Mesendoderm (in vitro differentiated cells): Measurements from ENCODE around the gene ATP1B2.

Experiments
- DNase-seq: peaks from one replicate; pipeline ENCODE4 v3.0.0; 2013
- H2AK5ac ChIP-seq: 2 replicates; pipeline ENCODE4 v1.6.1; 2013; ENCODE audit warnings: low read length, inconsistent platforms
- H2BK120ac ChIP-seq: 2 replicates; pipeline ENCODE4 v1.6.1; 2013; ENCODE audit warnings: low read depth, mild to moderate bottlenecking, low read length, moderate library complexity, mixed read lengths
- H2BK15ac ChIP-seq: replicated peaks from 2 replicates; pipeline ENCODE4 v1.6.1; 2013; ENCODE audit warnings: low read depth, mild to moderate bottlenecking, moderate library complexity
- H2BK5ac ChIP-seq: 2 replicates; pipeline ENCODE4 v1.6.1; 2013; ENCODE audit warnings: low read length, inconsistent platforms
- H3K18ac ChIP-seq: 2 replicates; pipeline ENCODE4 v1.6.1; 2013; ENCODE audit warnings: mild to moderate bottlenecking, low read length, mixed read lengths
- H3K23ac ChIP-seq: one replicate; pipeline ENCODE4 v1.6.1; 2013; ENCODE audit warnings: low read length
- H3K27ac ChIP-seq: 2 replicates; pipeline ENCODE4 v1.5.1; 2013; ENCODE audit warnings: low read depth, mild to moderate bottlenecking, inconsistent platforms, low read length, moderate library complexity
- H3K27me3 ChIP-seq: 2 replicates; pipeline ENCODE4 v1.6.1; 2013; ENCODE audit warnings: low read length, control low read depth, mild to moderate bottlenecking, inconsistent platforms; ENCODE audit not compliant: insufficient read depth, poor library complexity
- H3K36me3 ChIP-seq: 2 replicates; pipeline ENCODE4 v1.6.1; 2013; ENCODE audit warnings: low read length, inconsistent platforms; ENCODE audit not compliant: control insufficient read depth, insufficient read depth
- H3K4ac ChIP-seq: one replicate; pipeline ENCODE4 v1.6.1; 2013; ENCODE audit warnings: low read depth, mild to moderate bottlenecking, low read length, moderate library complexity
- H3K4me1 ChIP-seq: 2 replicates; pipeline ENCODE4 v1.6.1; 2013; ENCODE audit warnings: low read depth, low read length, inconsistent platforms; ENCODE audit not compliant: control insufficient read depth
- H3K4me2 ChIP-seq: 2 replicates; pipeline ENCODE4 v1.6.1; 2013; ENCODE audit warnings: low read length
- H3K4me3 ChIP-seq: 2 replicates; pipeline ENCODE4 v1.5.1; 2013; ENCODE audit warnings: mild to moderate bottlenecking, low read length
- H3K56ac ChIP-seq: one replicate; pipeline ENCODE4 v1.6.1; 2013; ENCODE audit warnings: low read length
- H3K79me1 ChIP-seq: 2 replicates; pipeline ENCODE4 v1.6.1; 2013; ENCODE audit warnings: low read length, inconsistent platforms
- H3K79me2 ChIP-seq: 2 replicates; pipeline ENCODE4 v1.6.1; 2013; ENCODE audit warnings: mild to moderate bottlenecking, low read length; ENCODE audit not compliant: control insufficient read depth, insufficient read depth
- H3K9ac ChIP-seq: 2 replicates; pipeline ENCODE4 v1.6.1; 2013; ENCODE audit warnings: low read length, inconsistent platforms
- H4K5ac ChIP-seq: one replicate; pipeline ENCODE4 v1.6.1; 2013; ENCODE audit warnings: low read length
- H4K8ac ChIP-seq: one replicate; pipeline ENCODE4 v1.6.1; 2013; ENCODE audit warnings: low read depth, mild to moderate bottlenecking, control low read depth, low read length, moderate library complexity
- WGBS: extraction: QIAGEN DNeasy Blood & Tissue Kit; methylation state at CpG from one replicate; pipeline ENCODE4 v1.1.7; 2013; ENCODE audit warnings: low lambda C conversion rate, missing lambda C conversion rate; ENCODE audit not compliant: insufficient coverage; ENCODE audit errors: extremely low coverage; 5-methylcytosine and 5-hydroxymethylcytosine counted together

The ATP1B2 gene

DNA sequence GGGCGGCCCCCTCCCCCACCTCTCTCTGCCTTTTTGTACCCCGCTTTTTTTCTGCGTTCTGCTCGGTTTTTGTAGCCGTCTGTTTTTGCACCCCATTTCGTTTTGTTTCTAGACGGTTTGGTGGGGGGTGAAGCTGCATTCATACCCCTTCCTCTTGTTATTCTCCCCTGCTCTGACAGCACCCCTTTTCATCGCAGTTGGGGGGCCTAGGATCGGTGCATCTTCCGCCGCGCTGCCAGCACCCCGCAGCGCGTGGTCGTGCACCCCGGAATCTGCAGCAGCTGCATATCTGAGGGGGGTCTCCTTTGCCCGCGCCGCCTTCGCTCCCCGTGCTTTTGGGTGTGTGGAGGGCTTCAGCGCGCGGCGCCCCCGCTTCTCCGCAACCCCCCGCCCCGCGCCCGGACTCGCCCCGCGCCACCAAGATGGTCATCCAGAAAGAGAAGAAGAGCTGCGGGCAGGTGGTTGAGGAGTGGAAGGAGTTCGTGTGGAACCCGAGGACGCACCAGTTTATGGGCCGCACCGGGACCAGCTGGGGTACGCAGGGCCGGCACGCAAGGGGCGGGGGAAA, 455 bp downstream of the ATP1B2 start:
- Histone ChIP-seq H2BK120ac (no peak overlapping the region), H3K23ac (peak overlapping the region; percentile 57), H3K36me3 (no peaks in the 10 kb centered on the region), H3K56ac (peak overlapping the region; percentile 79), H2BK15ac (no peak overlapping the region), H2BK5ac (no peak overlapping the region), H3K79me1 (no peaks in the 10 kb centered on the region), H3K4me1 (peaks cover 3% of the 10 kb centered on the region), H4K8ac (no peak overlapping the region), H3K27ac (no peak overlapping the region), H3K18ac (no peak overlapping the region), H2AK5ac (no peak overlapping the region), H3K9ac (peak overlapping the region; percentile 47), H3K4ac (no peak overlapping the region), H3K4me2 (peak overlapping the region; percentile 69), H3K4me3 (peak overlapping the region; percentile 19), H3K27me3 (peaks cover 7% of the 10 kb centered on the region), H3K79me2 (no peaks in the 10 kb centered on the region), H4K5ac (no peak overlapping the region)
- WGBS, result no CpG with 5 or more reads among the region's 45 CpGs
- DNase-seq, result no peak

- Histone ChIP-seq H4K5ac (no peak overlapping the region), H3K9ac (peak overlapping the region; percentile 47), H3K27me3 (peaks cover 7% of the 10 kb centered on the region), H3K79me1 (no peaks in the 10 kb centered on the region), H3K4ac (no peak overlapping the region), H3K4me1 (peaks cover 5% of the 10 kb centered on the region), H3K56ac (peak overlapping the region; percentile 79), H3K18ac (no peak overlapping the region), H3K4me2 (peak overlapping the region; percentile 69), H2BK15ac (no peak overlapping the region), H2BK120ac (no peak overlapping the region), H3K79me2 (no peaks in the 10 kb centered on the region), H3K27ac (no peak overlapping the region), H2AK5ac (no peak overlapping the region), H4K8ac (no peak overlapping the region), H3K36me3 (no peaks in the 10 kb centered on the region), H3K23ac (peak overlapping the region; percentile 57), H2BK5ac (no peak overlapping the region), H3K4me3 (no peak overlapping the region)
- DNase-seq, result no peak
- no CpG with 5 or more reads among the region's 54 CpGs for WGBS
These were observed 1.1 kb downstream of the ATP1B2 start for GRCh38 chr17:7651665-7652387.

GRCh38 chr17:7652388-7653356, 1.9 kb downstream of the ATP1B2 start:
- H3K4me3 ChIP-seq, result no peak overlapping the region

GRCh38 chr17:7654832-7655540, 4.3 kb downstream of the ATP1B2 start:
- no peaks in the 10 kb centered on the region for H3K79me1 ChIP-seq
- peaks cover 7% of the 10 kb centered on the region for H3K4me1 ChIP-seq
- H3K23ac ChIP-seq, result peak overlapping the region; percentile 30
- H4K5ac ChIP-seq, result no peak overlapping the region
- peak overlapping the region; percentile 31 for H2AK5ac ChIP-seq
- H3K4me2 ChIP-seq, result no peak overlapping the region
- WGBS, result no CpG with 5 or more reads among the region's 16 CpGs
- DNase-seq, result no peak
- H2BK5ac ChIP-seq, result no peak overlapping the region
- no peak overlapping the region for H4K8ac ChIP-seq
- H3K56ac ChIP-seq, result no peak overlapping the region
- H3K36me3 ChIP-seq, result no peaks in the 10 kb centered on the region
- peaks cover 7% of the 10 kb centered on the region for H3K27me3 ChIP-seq
- H2BK120ac ChIP-seq, result no peak overlapping the region
- H3K4ac ChIP-seq, result no peak overlapping the region
- H3K4me3 ChIP-seq, result no peak overlapping the region
- H3K27ac ChIP-seq, result no peak overlapping the region
- no peak overlapping the region for H3K18ac ChIP-seq
- no peak overlapping the region for H3K9ac ChIP-seq
- H2BK15ac ChIP-seq, result no peak overlapping the region
- H3K79me2 ChIP-seq, result no peaks in the 10 kb centered on the region

More at GRCh38 chr17:7652388-7653356, 1.9 kb downstream of the ATP1B2 start:
- H2BK15ac ChIP-seq, result no peak overlapping the region
- no peak overlapping the region for H3K9ac ChIP-seq
- H4K8ac ChIP-seq, result no peak overlapping the region
- H3K27me3 ChIP-seq, result peaks cover 7% of the 10 kb centered on the region
- no peak overlapping the region for H4K5ac ChIP-seq
- H3K27ac ChIP-seq, result no peak overlapping the region
- no peak overlapping the region for H3K23ac ChIP-seq
- DNase-seq, result no peak
- no peaks in the 10 kb centered on the region for H3K79me1 ChIP-seq
- H3K18ac ChIP-seq, result no peak overlapping the region
- no peaks in the 10 kb centered on the region for H3K79me2 ChIP-seq
- H2AK5ac ChIP-seq, result no peak overlapping the region
- no peak overlapping the region for H3K4ac ChIP-seq
- no peak overlapping the region for H2BK5ac ChIP-seq
- no peak overlapping the region for H2BK120ac ChIP-seq
- no peaks in the 10 kb centered on the region for H3K36me3 ChIP-seq
- no peak overlapping the region for H3K56ac ChIP-seq
- H3K4me2 ChIP-seq, result no peak overlapping the region
- no CpG with 5 or more reads among the region's 12 CpGs for WGBS
- H3K4me1 ChIP-seq, result peaks cover 5% of the 10 kb centered on the region

DNA sequence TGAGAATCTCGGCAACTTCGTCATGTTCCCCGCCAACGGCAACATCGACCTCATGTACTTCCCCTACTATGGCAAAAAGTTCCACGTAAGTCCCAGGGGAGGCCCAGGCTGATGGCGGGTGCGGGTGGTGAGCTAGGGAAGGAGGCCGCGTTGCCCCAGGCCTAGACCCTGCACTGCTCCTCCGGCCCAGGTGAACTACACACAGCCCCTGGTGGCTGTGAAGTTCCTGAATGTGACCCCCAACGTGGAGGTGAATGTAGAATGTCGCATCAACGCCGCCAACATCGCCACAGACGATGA, 4.8 kb downstream of the ATP1B2 start:
- H3K56ac ChIP-seq, result no peak overlapping the region
- peak overlapping the region; percentile 31 for H2AK5ac ChIP-seq
- H3K4me2 ChIP-seq, result no peak overlapping the region
- H3K4me3 ChIP-seq, result no peak overlapping the region
- no CpG with 5 or more reads among the region's 17 CpGs for WGBS
- DNase-seq, result no peak
- H4K5ac ChIP-seq, result no peak overlapping the region
- peaks cover 7% of the 10 kb centered on the region for H3K4me1 ChIP-seq
- H2BK15ac ChIP-seq, result no peak overlapping the region
- H3K36me3 ChIP-seq, result no peaks in the 10 kb centered on the region
- H4K8ac ChIP-seq, result no peak overlapping the region
- H3K27me3 ChIP-seq, result peaks cover 7% of the 10 kb centered on the region
- no peak overlapping the region for H3K18ac ChIP-seq
- H3K4ac ChIP-seq, result no peak overlapping the region
- H3K9ac ChIP-seq, result no peak overlapping the region
- H2BK120ac ChIP-seq, result no peak overlapping the region
- H3K79me1 ChIP-seq, result no peaks in the 10 kb centered on the region
- H2BK5ac ChIP-seq, result no peak overlapping the region
- no peak overlapping the region for H3K23ac ChIP-seq
- no peak overlapping the region for H3K27ac ChIP-seq
- H3K79me2 ChIP-seq, result no peaks in the 10 kb centered on the region
